ENCODE data around the gene IGF1R.

IGF1R gene

GRCh38 chr15:98654790-98655360, 6.5 kb downstream of the IGF1R start:
- peaks cover 52% of the 10 kb centered on the region for H3K79me2 ChIP-seq (ENCODE audit: low read length)
- H3K27ac ChIP-seq (ENCODE audit: low read length), result no peak overlapping the region
- no peaks in the 10 kb centered on the region for H3K36me3 ChIP-seq (replicated peaks; ENCODE audit: low read depth, low read length)
- peaks cover 39% of the 10 kb centered on the region for H4K20me1 ChIP-seq (ENCODE audit: insufficient read depth, low read length)
- no peak for TF ChIP-seq EZH2phosphoT487 (IDR thresholded peaks at IDR 0.05; ENCODE audit: low read depth)
- no peak for TF ChIP-seq CTCF (IDR thresholded peaks at IDR 0.05; ENCODE audit: low read depth, low read length)
- H3K4me2 ChIP-seq (ENCODE audit: low read length), result no peak overlapping the region
- no peaks in the 10 kb centered on the region for H3K9me3 ChIP-seq (ENCODE audit: insufficient read depth, low read length)
- no peak overlapping the region for H3K9ac ChIP-seq (ENCODE audit: low read length)
- peaks cover 4% of the 10 kb centered on the region; the same call in 1 of the 2 replicates for H3K4me1 ChIP-seq (ENCODE audit: low read length)
- H3K27me3 ChIP-seq (ENCODE audit: low read depth, low read length), result peaks cover 7% of the 10 kb centered on the region
- no peak overlapping the region for H3K4me3 ChIP-seq (ENCODE audit: low read length)
- H2AFZ ChIP-seq (ENCODE audit: low read depth, low read length), result no peak overlapping the region

- no peak overlapping the region for H3K9ac ChIP-seq (ENCODE audit: low read length)
- H3K27me3 ChIP-seq (ENCODE audit: low read depth, low read length), result peaks cover 7% of the 10 kb centered on the region
- no peak overlapping the region for H2AFZ ChIP-seq (ENCODE audit: low read depth, low read length)
- peaks cover 43% of the 10 kb centered on the region for H3K79me2 ChIP-seq (ENCODE audit: low read length)
- H3K27ac ChIP-seq (ENCODE audit: low read length), result no peak overlapping the region
- H3K4me2 ChIP-seq (ENCODE audit: low read length), result no peak overlapping the region
- H3K9me3 ChIP-seq (ENCODE audit: insufficient read depth, low read length), result no peaks in the 10 kb centered on the region
- H3K4me3 ChIP-seq (ENCODE audit: low read length), result no peak overlapping the region
- no peaks in the 10 kb centered on the region for H3K36me3 ChIP-seq (replicated peaks; ENCODE audit: low read depth, low read length)
- H4K20me1 ChIP-seq (ENCODE audit: insufficient read depth, low read length), result peaks cover 39% of the 10 kb centered on the region
- no peak for TF ChIP-seq EZH2phosphoT487 (IDR thresholded peaks at IDR 0.05; ENCODE audit: low read depth)
- no peak for TF ChIP-seq CTCF (IDR thresholded peaks at IDR 0.05; ENCODE audit: low read depth, low read length)
- peaks cover 4% of the 10 kb centered on the region; the same call in 1 of the 2 replicates for H3K4me1 ChIP-seq (ENCODE audit: low read length)
Measured at GRCh38 chr15:98655732-98656131, 7.4 kb downstream of the IGF1R start.

- H3K4me1 ChIP-seq (ENCODE audit: low read length), result peaks cover 4% of the 10 kb centered on the region; the same call in 1 of the 2 replicates
- H3K9ac ChIP-seq (ENCODE audit: low read length), result no peak overlapping the region
- H3K27ac ChIP-seq (ENCODE audit: low read length), result no peak overlapping the region
- H3K4me2 ChIP-seq (ENCODE audit: low read length), result no peak overlapping the region
- H3K36me3 ChIP-seq (replicated peaks; ENCODE audit: low read depth, low read length), result no peaks in the 10 kb centered on the region
- peaks cover 29% of the 10 kb centered on the region for H4K20me1 ChIP-seq (ENCODE audit: insufficient read depth, low read length)
- H3K4me3 ChIP-seq (ENCODE audit: low read length), result no peak overlapping the region
- peaks cover 31% of the 10 kb centered on the region for H3K79me2 ChIP-seq (ENCODE audit: low read length)
- H2AFZ ChIP-seq (ENCODE audit: low read depth, low read length), result no peak overlapping the region
- TF ChIP-seq EZH2phosphoT487 (IDR thresholded peaks at IDR 0.05; ENCODE audit: low read depth), result no peak
- no peak for TF ChIP-seq CTCF (IDR thresholded peaks at IDR 0.05; ENCODE audit: low read depth, low read length)
- H3K9me3 ChIP-seq (ENCODE audit: insufficient read depth, low read length), result no peaks in the 10 kb centered on the region
- H3K27me3 ChIP-seq (ENCODE audit: low read depth, low read length), result no peaks in the 10 kb centered on the region; the same call in 1 of the 2 replicates
Measured at GRCh38 chr15:98657721-98658120, 9.4 kb downstream of the IGF1R start.

- H3K36me3 ChIP-seq (replicated peaks; ENCODE audit: low read depth, low read length), result no peaks in the 10 kb centered on the region
- no peaks in the 10 kb centered on the region for H3K9me3 ChIP-seq (ENCODE audit: insufficient read depth, low read length)
- no peaks in the 10 kb centered on the region for H3K4me1 ChIP-seq (ENCODE audit: low read length)
- H3K4me3 ChIP-seq (ENCODE audit: low read length), result no peak overlapping the region
- H3K9ac ChIP-seq (ENCODE audit: low read length), result no peak overlapping the region
- no peaks in the 10 kb centered on the region for H3K27me3 ChIP-seq (ENCODE audit: low read depth, low read length)
- peaks cover 22% of the 10 kb centered on the region for H4K20me1 ChIP-seq (ENCODE audit: insufficient read depth, low read length)
- TF ChIP-seq EZH2phosphoT487 (IDR thresholded peaks at IDR 0.05; ENCODE audit: low read depth) (no peak), CTCF (IDR thresholded peaks at IDR 0.05; ENCODE audit: low read depth, low read length) (peak; percentile 93)
- H3K4me2 ChIP-seq (ENCODE audit: low read length), result peak overlapping the region; percentile 43
- H3K27ac ChIP-seq (ENCODE audit: low read length), result no peak overlapping the region
- H3K79me2 ChIP-seq (ENCODE audit: low read length), result peaks cover 27% of the 10 kb centered on the region
- no peak overlapping the region for H2AFZ ChIP-seq (ENCODE audit: low read depth, low read length)
Measured at GRCh38 chr15:98658831-98659699, 10.7 kb downstream of the IGF1R start.
